HG02678 (cell line): ENCODE data around the gene CX3CL1.

Experiments used
- ATAC-seq: cut with Tn5 transposase; IDR thresholded peaks from one replicate; pipeline ENCODE4 v1.9.1; 2021; ENCODE audit warnings: mild to moderate bottlenecking, moderate library complexity; ENCODE audit not compliant: unreplicated experiment

Gene CX3CL1

GRCh38 chr16:57430955-57431354 lies 58.7 kb downstream of the CX3CL1 start:
- no peak for ATAC-seq

GRCh38 chr16:57432505-57432904 lies 60.2 kb downstream of the CX3CL1 start:
- no peak for ATAC-seq

- no peak for ATAC-seq
These were observed 60.7 kb downstream of the CX3CL1 start for GRCh38 chr16:57432989-57433388.

DNA sequence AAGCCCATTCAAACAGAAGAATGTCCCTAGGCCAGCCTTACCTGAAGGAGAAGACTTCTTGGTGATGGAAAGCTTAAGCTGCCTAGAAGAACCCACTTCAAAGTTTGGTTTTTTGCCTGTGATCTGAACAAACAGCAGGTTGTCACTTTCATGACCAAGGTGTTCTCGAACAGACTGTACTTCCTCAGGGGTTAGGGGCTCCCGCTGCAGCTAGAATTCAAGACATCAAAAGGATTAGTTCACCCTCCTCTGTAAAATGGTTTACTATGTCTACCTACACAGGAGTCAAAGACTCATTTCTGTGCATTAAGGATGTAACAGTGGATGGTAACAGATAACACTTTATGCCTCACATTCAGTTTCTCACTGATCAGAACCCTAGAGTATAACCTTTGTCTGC lies 61.7 kb downstream of the CX3CL1 start:
- ATAC-seq = no peak
